ENCODE results near the gene SCIN.

- no peak for TF ChIP-seq CTCF (IDR thresholded peaks at IDR 0.05)
- TF ChIP-seq EP300 (IDR thresholded peaks at IDR 0.05): no peak
- no peak for TF ChIP-seq POLR2A (IDR thresholded peaks at IDR 0.05)
- TF ChIP-seq POLR2AphosphoS5 (IDR thresholded peaks at IDR 0.05): no peak
Measured at GRCh38 chr7:12595148-12595547, 24.6 kb downstream of the SCIN start.
